LNCAP (cell line): Measurements from ENCODE around the gene GHRHR.

Experiments
- CTCF ChIP-seq: fragments of 450-650 bp; IDR thresholded peaks from 2 replicates; pipeline ENCODE4 v1.5.1; 2017; ENCODE audit warnings: mild to moderate bottlenecking

GHRHR gene

GRCh38 chr7:30956704-30957103 is 7.0 kb upstream of the GHRHR start:
- TF ChIP-seq CTCF: no peak

- TF ChIP-seq CTCF: no peak
Observed at GRCh38 chr7:30965372-30965771, 1.6 kb downstream of the GHRHR start.

- TF ChIP-seq CTCF: no peak
Observed at GRCh38 chr7:30965883-30966282, 2.1 kb downstream of the GHRHR start.

- TF ChIP-seq CTCF: no peak
Observed at GRCh38 chr7:30968294-30968693, 4.5 kb downstream of the GHRHR start.

GRCh38 chr7:30968747-30969603 is 5.2 kb downstream of the GHRHR start:
- TF ChIP-seq CTCF: no peak

- TF ChIP-seq CTCF: no peak
Observed at GRCh38 chr7:30969604-30969970, 5.8 kb downstream of the GHRHR start.

- TF ChIP-seq CTCF: no peak
Observed at GRCh38 chr7:30970074-30970473, 6.3 kb downstream of the GHRHR start.
